ENCODE measurements around the gene STIM2. TPM values are rescaled to one million over a fixed set of nuclear protein-coding genes. Genes with fewer than 3 reads are reported as not detected.

Gene STIM2
- total and polyA plus RNA-seq, 2 donors (not counting 3 experiments of a cell fraction or from before 2014, with no cell fraction given): 21.0 to 21.2 TPM

DNA sequence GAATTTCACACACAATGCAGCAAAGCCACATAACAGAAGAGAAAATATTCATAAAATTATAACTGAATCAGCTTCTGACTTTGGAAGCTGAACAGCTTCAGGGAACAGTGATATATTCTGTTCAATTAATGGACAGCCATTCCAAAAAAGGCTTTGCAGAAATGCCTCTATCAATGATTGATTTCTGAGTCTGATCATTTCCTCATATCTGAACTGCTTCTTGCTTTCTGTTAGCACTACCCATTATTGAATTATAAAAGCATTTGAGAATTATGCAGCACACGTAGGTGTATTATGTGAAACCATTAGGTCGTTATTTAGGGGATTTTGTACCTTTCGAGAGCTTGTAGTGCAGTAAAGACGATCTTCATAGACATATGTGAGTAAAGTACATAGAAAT, 159.6 kb downstream of the STIM2 start:
- intact Hi-C loops (cut with micrococcal nuclease): no loop called here
- ChIA-PET CTCF (interaction anchor here (0.6 kb wide), 1 partner anchor 410 kb away, joined by 3 read pairs; no protein-coding TSS in a partner anchor), POLR2A (no interaction called here)

More for the DNA sequence above, 159.6 kb downstream of the STIM2 start:
- Histone ChIP-seq H3K9ac (replicated peaks; ENCODE audit: extremely low read depth, insufficient read depth, low read length) (no peak overlapping the region), H3K27me3 (ENCODE audit: control insufficient read depth in 2 of 2, insufficient read depth in 2 of 2, low read length in 2 of 2) (no peaks in the 10 kb centered on the region), H4K20me1 (replicated peaks; ENCODE audit: control insufficient read depth, extremely low read depth, insufficient read depth, low read length) (no peaks in the 10 kb centered on the region), H3K36me3 (ENCODE audit: control insufficient read depth in 2 of 2, extremely low read depth in 1 of 2, insufficient read depth in 2 of 2, low read length in 2 of 2) (no peaks in the 10 kb centered on the region), H3K9me3 (replicated peaks; ENCODE audit: control insufficient read depth, insufficient read depth, low read length) (no peaks in the 10 kb centered on the region), H3K79me2 (ENCODE audit: control insufficient read depth, insufficient read depth, low read length) (no peaks in the 10 kb centered on the region), H3K4me1 (ENCODE audit: control insufficient read depth, extremely low read depth, insufficient read depth, low read length) (no peaks in the 10 kb centered on the region), H3K4me2 (ENCODE audit: insufficient read depth, low read length) (no peak overlapping the region), H3K9me1 (replicated peaks; ENCODE audit: control insufficient read depth, extremely low read depth, insufficient read depth, low read length) (no peaks in the 10 kb centered on the region), H3K4me3 (replicated peaks in 1 of 3; ENCODE audit: insufficient read depth in 1 of 3, low read depth in 1 of 3, low read length in 3 of 3) (no peak overlapping the region), H2AFZ (ENCODE audit: low read depth, low read length) (no peak overlapping the region), H3K27ac (ENCODE audit: insufficient read depth, low read depth, low read length) (no peak overlapping the region)
- dilution Hi-C loops (cut with MboI; ENCODE audit: extremely low pct_ligation_motif_present, low sequenced_read_pairs): no loop called here
- TF ChIP-seq GATA2 (IDR thresholded peaks at IDR 0.05; ENCODE audit: insufficient read depth, insufficient read length, low read depth, low read length) (no peak), EZH2 (IDR thresholded peaks at IDR 0.05; ENCODE audit: borderline replicate concordance, low read depth, low read length, severe bottlenecking) (no peak), FOS (IDR thresholded peaks at IDR 0.05; ENCODE audit: borderline replicate concordance, insufficient read depth, low read length) (no peak), POLR2AphosphoS5 (IDR thresholded peaks at IDR 0.05; ENCODE audit: insufficient read depth, low read depth, low read length) (no peak), POLR2A (IDR thresholded peaks at IDR 0.05; ENCODE audit: low read depth, low read length) (no peak), JUN (IDR thresholded peaks at IDR 0.05; ENCODE audit: borderline replicate concordance, insufficient read depth, insufficient read length, low read depth) (no peak), MYC (IDR thresholded peaks at IDR 0.05; ENCODE audit: low read depth, low read length) (no peak)
- TF ChIP-seq, protein P1, sequence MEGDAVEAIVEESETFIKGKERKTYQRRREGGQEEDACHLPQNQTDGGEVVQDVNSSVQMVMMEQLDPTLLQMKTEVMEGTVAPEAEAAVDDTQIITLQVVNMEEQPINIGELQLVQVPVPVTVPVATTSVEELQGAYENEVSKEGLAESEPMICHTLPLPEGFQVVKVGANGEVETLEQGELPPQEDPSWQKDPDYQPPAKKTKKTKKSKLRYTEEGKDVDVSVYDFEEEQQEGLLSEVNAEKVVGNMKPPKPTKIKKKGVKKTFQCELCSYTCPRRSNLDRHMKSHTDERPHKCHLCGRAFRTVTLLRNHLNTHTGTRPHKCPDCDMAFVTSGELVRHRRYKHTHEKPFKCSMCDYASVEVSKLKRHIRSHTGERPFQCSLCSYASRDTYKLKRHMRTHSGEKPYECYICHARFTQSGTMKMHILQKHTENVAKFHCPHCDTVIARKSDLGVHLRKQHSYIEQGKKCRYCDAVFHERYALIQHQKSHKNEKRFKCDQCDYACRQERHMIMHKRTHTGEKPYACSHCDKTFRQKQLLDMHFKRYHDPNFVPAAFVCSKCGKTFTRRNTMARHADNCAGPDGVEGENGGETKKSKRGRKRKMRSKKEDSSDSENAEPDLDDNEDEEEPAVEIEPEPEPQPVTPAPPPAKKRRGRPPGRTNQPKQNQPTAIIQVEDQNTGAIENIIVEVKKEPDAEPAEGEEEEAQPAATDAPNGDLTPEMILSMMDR (IDR thresholded peaks at IDR 0.05; ENCODE audit: extremely low read depth in 1 of 2, insufficient read depth in 1 of 2, low read depth in 1 of 2, low read length in 2 of 2): no peak
- TF ChIP-seq, protein P2, sequence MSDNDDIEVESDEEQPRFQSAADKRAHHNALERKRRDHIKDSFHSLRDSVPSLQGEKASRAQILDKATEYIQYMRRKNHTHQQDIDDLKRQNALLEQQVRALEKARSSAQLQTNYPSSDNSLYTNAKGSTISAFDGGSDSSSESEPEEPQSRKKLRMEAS (IDR thresholded peaks at IDR 0.05; ENCODE audit: insufficient read depth, insufficient read length): no peak
- DNase-seq (ENCODE audit: low read depth, low spot score) (no peak), FAIRE-seq (no peak)
- BruUV-seq (replicated peaks): no TSS peak

Data from endothelial cell of umbilical vein (primary cell).